ENCODE data around the gene CCDC172. TPM values are rescaled to one million over a fixed set of nuclear protein-coding genes. Genes with fewer than 3 reads are reported as not detected.

The CCDC172 gene
- not detected in 2 replicates for total RNA-seq

GRCh38 chr10:116324227-116324950, at the start of gene CCDC172:
Gene CCDC172 (plus strand): TSS chr10:116324448. CDS start chr10:116325012, 564 bp downstream.

GRCh38 chr10:116427671-116428070, 103.4 kb downstream of the CCDC172 start, which contains the start of gene PNLIPRP3:
Gene PNLIPRP3 (plus strand): TSS chr10:116427847. CDS start chr10:116428013, 166 bp downstream.

Small RNA genes within 50 kb of the gene (small RNA-seq; reads per million reads assigned to genes)
- gene SNRPGP6 = not detected

Other genes with a start within 250 kb of the CCDC172 start
- 8.9 and 22.7 TPM in 2 replicates for gene GFRA1, start 51.2 kb upstream of the CCDC172 start, total RNA-seq
- gene PNLIPRP3, start 103.4 kb downstream of the CCDC172 start, total RNA-seq = not detected in 2 replicates
- not detected in 2 replicates for gene PNLIP, start 221.5 kb downstream of the CCDC172 start, total RNA-seq

Data from articular chondrocyte of knee joint (primary cell).